Spleen (tissue), 7 donors: ENCODE data around the gene NUDT14.

Source experiments
- CTCF ChIP-seq, 11 experiments: fragments of 200-600 bp in 7 of 11; fragments of 450-650 bp in 4 of 11; sonication (generic) in 4 of 11; IDR thresholded peaks in 8 of 11; conservative IDR thresholded peaks in 3 of 11; 1 replicate in 7 of 11; 2 replicates in 4 of 11; pipeline versions ENCODE4 v1.4.0 to v1.8.0; 2016 to 2021; ENCODE audit warnings: antibody characterized with exemption in 11 of 11, inconsistent platforms in 4 of 11, mild to moderate bottlenecking in 1 of 11
- POLR2A ChIP-seq, 3 donors: fragments of 450-650 bp; IDR thresholded peaks; one replicate each; pipeline ENCODE4 v1.5.1; 2017; ENCODE audit warnings: antibody characterized with exemption in 3 of 3, mild to moderate bottlenecking in 1 of 3
- POLR2AphosphoS5 ChIP-seq, 3 donors: sonication (generic); formaldehyde crosslinking; IDR thresholded peaks; one replicate each; pipeline ENCODE4 v1.5.1; 2017; ENCODE audit warnings: antibody characterized with exemption in 3 of 3
- donor health status: DM: no; HTN: no; CAD: no; lungs with moderate emphysema.
- donor health status: DM: no; HTN: no; CAD: no.
- donor health status: DM: no; HTN: no; CAD: no.

DNA sequence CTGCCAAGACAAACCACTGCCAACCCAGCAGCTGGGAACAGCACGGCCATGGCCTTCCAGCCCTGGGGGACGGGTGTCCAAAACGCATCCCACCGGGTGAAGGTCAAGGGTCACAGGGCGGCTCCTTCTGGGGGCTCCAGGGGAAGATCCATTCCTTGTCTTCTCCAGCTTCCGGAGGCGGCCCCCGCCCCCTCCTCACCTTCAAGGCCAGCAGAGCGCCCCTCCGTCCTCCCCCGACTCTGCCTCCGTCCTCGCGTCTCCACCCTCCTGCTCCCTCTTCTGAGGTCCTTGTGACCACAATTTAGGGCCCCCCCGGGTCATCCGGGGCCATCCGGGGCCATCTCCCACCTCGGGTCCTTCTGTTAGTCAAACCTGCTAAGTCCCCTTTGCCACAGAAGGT lies 3.9 kb upstream of the NUDT14 start:
- no peak for TF ChIP-seq POLR2A (IDR thresholded peaks at IDR 0.05)
- TF ChIP-seq CTCF (IDR thresholded peaks at IDR 0.05 in 8 of 11, conservative IDR thresholded peaks at IDR 0.05 in 3 of 11): no peak
- no peak for TF ChIP-seq POLR2AphosphoS5 (IDR thresholded peaks at IDR 0.05)
